HepG2 (cell line): ENCODE data around the gene SOX12. TPM values are rescaled to one million over a fixed set of nuclear protein-coding genes. Genes with fewer than 3 reads are reported as not detected.
A peak's percentile ranks its signal among the peaks of the same experiment; 100 is the strongest.

Source experiments
- CENPT ChIP-seq: sonication (generic); formaldehyde crosslinking; IDR thresholded peaks from 2 replicates; pipeline ENCODE4 v1.8.0; 2022; ENCODE audit warnings: low read depth, mild to moderate bottlenecking, moderate library complexity, missing genetic modification reagents
- ELF4 ChIP-seq: sonication (generic); formaldehyde crosslinking; IDR thresholded peaks from 2 replicates; pipeline ENCODE4 v1.5.0; 2020; ENCODE audit warnings: missing genetic modification reagents, mild to moderate bottlenecking, moderate library complexity, borderline replicate concordance
- NCOA5 ChIP-seq: sonication (generic); formaldehyde crosslinking; IDR thresholded peaks from 2 replicates; pipeline ENCODE4 v1.4.0; 2020; ENCODE audit warnings: missing genetic modification reagents
- RXRA ChIP-seq: sonication (generic); formaldehyde crosslinking; IDR thresholded peaks from 2 replicates; pipeline ENCODE4 v1.5.1; 2020; ENCODE audit warnings: missing genetic modification reagents
- SOX5 ChIP-seq: IDR thresholded peaks from 2 replicates; pipeline ENCODE4 v1.6.1; 2016; ENCODE audit warnings: borderline replicate concordance
- ZNF143 ChIP-seq: sonication (generic); formaldehyde crosslinking; IDR thresholded peaks from 2 replicates; pipeline ENCODE4 v1.4.0; 2020; ENCODE audit warnings: missing genetic modification reagents
- ZNF180 ChIP-seq: sonication (generic); formaldehyde crosslinking; IDR thresholded peaks from 2 replicates; pipeline ENCODE4 v1.4.0; 2020; ENCODE audit warnings: low read depth, missing genetic modification reagents, borderline replicate concordance
- ZNF260 ChIP-seq: sonication (generic); formaldehyde crosslinking; IDR thresholded peaks from 2 replicates; pipeline ENCODE4 v1.4.0; 2020; ENCODE audit warnings: missing genetic modification reagents, low read depth, mild to moderate bottlenecking, borderline replicate concordance
- ZNF264 ChIP-seq: sonication (generic); formaldehyde crosslinking; IDR thresholded peaks from 2 replicates; pipeline ENCODE4 v1.4.0; 2020; ENCODE audit warnings: missing genetic modification reagents
- ZNF382 ChIP-seq: sonication (generic); formaldehyde crosslinking; IDR thresholded peaks from 2 replicates; pipeline ENCODE4 v1.5.0; 2020; ENCODE audit warnings: missing genetic modification reagents, mild to moderate bottlenecking, borderline replicate concordance
- ZZZ3 ChIP-seq: sonication (generic); formaldehyde crosslinking; IDR thresholded peaks from 2 replicates; pipeline ENCODE4 v1.4.0; 2020; ENCODE audit warnings: missing genetic modification reagents, mild to moderate bottlenecking, borderline replicate concordance
- polyA plus RNA-seq, 8 experiments: library from polyadenylated mRNA; depleted of rRNA in 3 of 8; stranded (reverse) in 7 of 8; unstranded in 1 of 8; fragments of >200 nt; fragmentation: Illumina TruSeq in 4 of 8; extraction: Trizol in 4 of 8; gene quantifications; 2 replicates each; pipeline versions ENCODE4 v1.2.1 to v1.2.3, GENCODE V29; 2011 to 2016; ENCODE audit warnings: low read depth in 4 of 8, missing spikeins in 1 of 8, mixed read lengths in 1 of 8; ENCODE audit not compliant: insufficient read depth in 1 of 8
- total RNA-seq, 5 experiments: library from RNA; depleted of rRNA; stranded (reverse); fragments of >200 nt; fragmentation: Illumina TruSeq; extraction: Trizol; gene quantifications; 2 replicates each; pipeline ENCODE4 v1.2.3, GENCODE V29; 2016; ENCODE audit warnings: low read depth in 1 of 5
- TF ChIP-seq, protein P1 (sequence below), 2 experiments: sonication (generic) in 1 of 2; formaldehyde crosslinking in 1 of 2; IDR thresholded peaks; 2 replicates each; pipeline versions ENCODE4 v1.4.0 to v1.6.1; 2018 to 2020; ENCODE audit warnings: missing genetic modification reagents in 2 of 2, borderline replicate concordance in 1 of 2, low read depth in 1 of 2, mild to moderate bottlenecking in 1 of 2, missing biosample characterization in 1 of 2
- TF ChIP-seq, protein P2 (sequence below): sonication (generic); formaldehyde crosslinking; IDR thresholded peaks from 2 replicates; pipeline ENCODE4 v1.5.1; 2020; ENCODE audit warnings: mild to moderate bottlenecking, missing genetic modification reagents
- TF ChIP-seq, protein P3 (sequence below): sonication (generic); formaldehyde crosslinking; IDR thresholded peaks from 2 replicates; pipeline ENCODE4 v1.4.0; 2020; ENCODE audit warnings: missing genetic modification reagents
- TF ChIP-seq, protein P4 (sequence below): sonication (generic); formaldehyde crosslinking; IDR thresholded peaks from 2 replicates; pipeline ENCODE4 v1.4.0; 2020; ENCODE audit warnings: low read depth, mild to moderate bottlenecking, missing genetic modification reagents
- TF ChIP-seq, protein P5 (sequence below): sonication (generic); formaldehyde crosslinking; IDR thresholded peaks from 2 replicates; pipeline ENCODE4 v1.5.0; 2020; ENCODE audit warnings: mild to moderate bottlenecking, missing genetic modification reagents

SOX12 gene
- total and polyA plus RNA-seq, 2 of the 13 experiments (the other 11 are each of a cell fraction or from before 2014, with no cell fraction given): 10.0 to 18.7 TPM

DNA sequence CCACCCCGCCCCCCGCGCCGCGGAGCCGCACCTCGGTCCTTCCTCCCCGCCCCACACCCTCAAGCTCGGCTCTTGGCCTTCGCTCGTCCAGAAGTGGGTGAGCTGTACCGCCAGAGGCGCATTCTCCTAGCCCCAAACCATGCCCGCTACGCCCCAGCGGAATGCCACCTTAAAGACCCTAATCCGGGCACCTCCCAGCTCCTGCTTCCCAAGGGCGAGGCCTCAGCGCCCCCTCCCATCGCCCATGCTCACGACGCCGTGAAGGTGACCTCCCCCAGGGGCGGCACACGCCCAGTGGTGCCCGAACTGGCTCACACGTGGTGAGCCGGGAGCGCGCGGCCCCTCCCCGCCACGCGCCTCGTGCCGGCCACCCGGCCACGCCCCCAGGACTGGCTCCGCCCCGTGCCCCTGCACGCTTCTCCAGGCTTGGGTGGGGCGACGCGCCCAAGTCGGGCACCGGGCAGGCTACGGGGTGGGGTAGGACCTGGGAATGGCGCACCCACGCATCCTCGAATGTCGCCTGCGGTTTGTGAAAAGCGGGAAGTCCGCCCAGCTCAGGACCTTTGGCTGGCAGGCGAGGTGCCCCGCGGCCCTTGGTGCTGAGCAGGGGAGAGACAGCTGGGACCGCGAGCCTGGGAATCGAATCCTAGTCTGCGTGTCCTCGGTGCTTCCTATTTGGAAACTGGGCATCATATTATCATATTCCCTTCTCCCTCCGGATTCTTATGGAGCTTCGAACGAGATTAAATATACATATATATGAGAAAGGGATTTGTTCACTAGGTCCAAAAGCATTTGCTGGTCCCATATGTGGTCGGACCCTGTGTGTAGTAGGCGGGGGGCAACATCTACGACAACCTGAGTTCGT lies 941 bp upstream of the SOX12 start (continued):
- TF ChIP-seq, protein P1, sequence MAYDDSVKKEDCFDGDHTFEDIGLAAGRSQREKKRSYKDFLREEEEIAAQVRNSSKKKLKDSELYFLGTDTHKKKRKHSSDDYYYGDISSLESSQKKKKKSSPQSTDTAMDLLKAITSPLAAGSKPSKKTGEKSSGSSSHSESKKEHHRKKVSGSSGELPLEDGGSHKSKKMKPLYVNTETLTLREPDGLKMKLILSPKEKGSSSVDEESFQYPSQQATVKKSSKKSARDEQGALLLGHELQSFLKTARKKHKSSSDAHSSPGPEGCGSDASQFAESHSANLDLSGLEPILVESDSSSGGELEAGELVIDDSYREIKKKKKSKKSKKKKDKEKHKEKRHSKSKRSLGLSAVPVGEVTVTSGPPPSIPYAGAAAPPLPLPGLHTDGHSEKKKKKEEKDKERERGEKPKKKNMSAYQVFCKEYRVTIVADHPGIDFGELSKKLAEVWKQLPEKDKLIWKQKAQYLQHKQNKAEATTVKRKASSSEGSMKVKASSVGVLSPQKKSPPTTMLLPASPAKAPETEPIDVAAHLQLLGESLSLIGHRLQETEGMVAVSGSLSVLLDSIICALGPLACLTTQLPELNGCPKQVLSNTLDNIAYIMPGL (CRISPR knock-in tag; IDR thresholded peaks at IDR 0.05; ENCODE audit: borderline replicate concordance in 1 of 2, low read depth in 1 of 2): peak; percentile 92 to 93; a peak in 3 of 4 replicates
- TF ChIP-seq NCOA5 (CRISPR knock-in tag) (no peak), ZNF260 (CRISPR knock-in tag) (no peak), ZNF382 (CRISPR knock-in tag) (no peak), ELF4 (CRISPR knock-in tag) (peak; percentile 85; the same call in 1 of the 2 replicates), CENPT (CRISPR knock-in tag) (peak; percentile 99), SOX5 (CRISPR knock-in tag) (peak; percentile 86), ZNF143 (CRISPR knock-in tag) (peak; percentile 52; the same call in 1 of the 2 replicates), ZNF264 (CRISPR knock-in tag) (peak; percentile 96), ZZZ3 (peak; percentile 97), ZNF180 (CRISPR knock-in tag) (peak; percentile 88; the same call in 1 of the 2 replicates), RXRA (CRISPR knock-in tag) (peak; percentile 78)
- TF ChIP-seq, protein P2, sequence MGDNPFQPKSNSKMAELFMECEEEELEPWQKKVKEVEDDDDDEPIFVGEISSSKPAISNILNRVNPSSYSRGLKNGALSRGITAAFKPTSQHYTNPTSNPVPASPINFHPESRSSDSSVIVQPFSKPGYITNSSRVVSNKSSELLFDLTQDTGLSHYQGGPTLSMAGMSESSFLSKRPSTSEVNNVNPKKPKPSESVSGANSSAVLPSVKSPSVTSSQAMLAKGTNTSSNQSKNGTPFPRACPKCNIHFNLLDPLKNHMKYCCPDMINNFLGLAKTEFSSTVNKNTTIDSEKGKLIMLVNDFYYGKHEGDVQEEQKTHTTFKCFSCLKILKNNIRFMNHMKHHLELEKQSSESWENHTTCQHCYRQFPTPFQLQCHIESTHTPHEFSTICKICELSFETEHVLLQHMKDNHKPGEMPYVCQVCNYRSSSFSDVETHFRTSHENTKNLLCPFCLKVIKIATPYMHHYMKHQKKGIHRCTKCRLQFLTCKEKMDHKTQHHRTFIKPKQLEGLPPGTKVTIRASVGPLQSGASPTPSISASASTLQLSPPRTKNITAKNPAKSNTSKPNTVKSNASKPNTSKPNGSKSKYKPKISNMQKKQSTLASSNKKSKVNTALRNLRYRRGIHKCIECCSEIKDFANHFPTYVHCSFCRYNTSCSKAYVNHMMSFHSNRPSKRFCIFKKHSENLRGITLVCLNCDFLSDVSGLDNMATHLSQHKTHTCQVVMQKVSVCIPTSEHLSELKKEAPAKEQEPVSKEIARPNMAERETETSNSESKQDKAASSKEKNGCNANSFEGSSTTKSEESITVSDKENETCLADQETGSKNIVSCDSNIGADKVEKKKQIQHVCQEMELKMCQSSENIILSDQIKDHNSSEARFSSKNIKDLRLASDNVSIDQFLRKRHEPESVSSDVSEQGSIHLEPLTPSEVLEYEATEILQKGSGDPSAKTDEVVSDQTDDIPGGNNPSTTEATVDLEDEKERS (CRISPR knock-in tag): peak; percentile 80; the same call in 1 of the 2 replicates
- TF ChIP-seq, protein P3, sequence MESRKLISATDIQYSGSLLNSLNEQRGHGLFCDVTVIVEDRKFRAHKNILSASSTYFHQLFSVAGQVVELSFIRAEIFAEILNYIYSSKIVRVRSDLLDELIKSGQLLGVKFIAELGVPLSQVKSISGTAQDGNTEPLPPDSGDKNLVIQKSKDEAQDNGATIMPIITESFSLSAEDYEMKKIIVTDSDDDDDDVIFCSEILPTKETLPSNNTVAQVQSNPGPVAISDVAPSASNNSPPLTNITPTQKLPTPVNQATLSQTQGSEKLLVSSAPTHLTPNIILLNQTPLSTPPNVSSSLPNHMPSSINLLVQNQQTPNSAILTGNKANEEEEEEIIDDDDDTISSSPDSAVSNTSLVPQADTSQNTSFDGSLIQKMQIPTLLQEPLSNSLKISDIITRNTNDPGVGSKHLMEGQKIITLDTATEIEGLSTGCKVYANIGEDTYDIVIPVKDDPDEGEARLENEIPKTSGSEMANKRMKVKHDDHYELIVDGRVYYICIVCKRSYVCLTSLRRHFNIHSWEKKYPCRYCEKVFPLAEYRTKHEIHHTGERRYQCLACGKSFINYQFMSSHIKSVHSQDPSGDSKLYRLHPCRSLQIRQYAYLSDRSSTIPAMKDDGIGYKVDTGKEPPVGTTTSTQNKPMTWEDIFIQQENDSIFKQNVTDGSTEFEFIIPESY: peak; percentile 57; the same call in 1 of the 2 replicates
- TF ChIP-seq, protein P4, sequence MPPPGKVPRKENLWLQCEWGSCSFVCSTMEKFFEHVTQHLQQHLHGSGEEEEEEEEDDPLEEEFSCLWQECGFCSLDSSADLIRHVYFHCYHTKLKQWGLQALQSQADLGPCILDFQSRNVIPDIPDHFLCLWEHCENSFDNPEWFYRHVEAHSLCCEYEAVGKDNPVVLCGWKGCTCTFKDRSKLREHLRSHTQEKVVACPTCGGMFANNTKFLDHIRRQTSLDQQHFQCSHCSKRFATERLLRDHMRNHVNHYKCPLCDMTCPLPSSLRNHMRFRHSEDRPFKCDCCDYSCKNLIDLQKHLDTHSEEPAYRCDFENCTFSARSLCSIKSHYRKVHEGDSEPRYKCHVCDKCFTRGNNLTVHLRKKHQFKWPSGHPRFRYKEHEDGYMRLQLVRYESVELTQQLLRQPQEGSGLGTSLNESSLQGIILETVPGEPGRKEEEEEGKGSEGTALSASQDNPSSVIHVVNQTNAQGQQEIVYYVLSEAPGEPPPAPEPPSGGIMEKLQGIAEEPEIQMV (CRISPR knock-in tag): peak; percentile 93
- TF ChIP-seq, protein P5, sequence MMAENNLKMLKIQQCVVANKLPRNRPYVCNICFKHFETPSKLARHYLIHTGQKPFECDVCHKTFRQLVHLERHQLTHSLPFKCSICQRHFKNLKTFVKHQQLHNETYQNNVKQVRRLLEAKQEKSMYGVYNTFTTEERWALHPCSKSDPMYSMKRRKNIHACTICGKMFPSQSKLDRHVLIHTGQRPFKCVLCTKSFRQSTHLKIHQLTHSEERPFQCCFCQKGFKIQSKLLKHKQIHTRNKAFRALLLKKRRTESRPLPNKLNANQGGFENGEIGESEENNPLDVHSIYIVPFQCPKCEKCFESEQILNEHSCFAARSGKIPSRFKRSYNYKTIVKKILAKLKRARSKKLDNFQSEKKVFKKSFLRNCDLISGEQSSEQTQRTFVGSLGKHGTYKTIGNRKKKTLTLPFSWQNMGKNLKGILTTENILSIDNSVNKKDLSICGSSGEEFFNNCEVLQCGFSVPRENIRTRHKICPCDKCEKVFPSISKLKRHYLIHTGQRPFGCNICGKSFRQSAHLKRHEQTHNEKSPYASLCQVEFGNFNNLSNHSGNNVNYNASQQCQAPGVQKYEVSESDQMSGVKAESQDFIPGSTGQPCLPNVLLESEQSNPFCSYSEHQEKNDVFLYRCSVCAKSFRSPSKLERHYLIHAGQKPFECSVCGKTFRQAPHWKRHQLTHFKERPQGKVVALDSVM (CRISPR knock-in tag): peak; percentile 70
